ENCODE results near the gene BAAT. TPM values are rescaled to one million over a fixed set of nuclear protein-coding genes. Genes with fewer than 3 reads are reported as not detected.

The BAAT gene
- total and polyA plus RNA-seq, 9 of the 15 experiments (the other 6 are each of a cell fraction or from before 2014, with no cell fraction given): 0.17 to 0.76 (median 0.32) TPM

GRCh38 chr9:101383361-101383760 is 1.4 kb downstream of the BAAT start:
- no peak overlapping the region for H3K9ac ChIP-seq (ENCODE audit: insufficient read depth in 1 of 2, low read depth in 2 of 2, low read length in 2 of 2)
- H4K20me1 ChIP-seq (replicated peaks; ENCODE audit: control insufficient read depth, insufficient read depth, low read length): no peaks in the 10 kb centered on the region
- H3K27me3 ChIP-seq (ENCODE audit: control insufficient read depth in 2 of 2, insufficient read depth in 2 of 2, low read length in 2 of 2): no peaks in the 10 kb centered on the region
- H2AFZ ChIP-seq (ENCODE audit: low read depth, low read length): no peak overlapping the region
- 43% methylated on average over 2 of the region's 2 CpGs for WGBS (ENCODE audit: insufficient coverage, low coverage, missing lambda C conversion rate)
- H3K36me3 ChIP-seq (ENCODE audit: control insufficient read depth, insufficient read depth, low read length): peaks cover 18% of the 10 kb centered on the region
- FAIRE-seq (no peak), ATAC-seq (no peak), DNase-seq (ENCODE audit: extremely low read depth in 1 of 4, low spot score in 3 of 4) (no peak)
- H3K4me2 ChIP-seq (ENCODE audit: insufficient read depth, low read length): no peak overlapping the region
- BruUV-seq (replicated peaks): no TSS peak
- TF ChIP-seq RCOR1 (IDR thresholded peaks at IDR 0.05; ENCODE audit: borderline replicate concordance in 1 of 2, low read depth in 2 of 2, low read length in 2 of 2): no peak
- no peak for TF ChIP-seq STAG1 (CRISPR knock-in tag; IDR thresholded peaks at IDR 0.05; ENCODE audit: borderline replicate concordance)
- TF ChIP-seq PRPF4 (IDR thresholded peaks at IDR 0.05; ENCODE audit: insufficient read depth, low read depth, low read length, poor library complexity, severe bottlenecking): no peak
- no peak for TF ChIP-seq PTTG1 (tag; IDR thresholded peaks at IDR 0.05; ENCODE audit: low read depth)
- TF ChIP-seq TEAD4 (IDR thresholded peaks at IDR 0.05; ENCODE audit: low read length): no peak
- TF ChIP-seq TEAD4 (CRISPR knock-in tag; IDR thresholded peaks at IDR 0.05; ENCODE audit: borderline replicate concordance): no peak
- no peak for TF ChIP-seq POU5F1 (IDR thresholded peaks at IDR 0.05; ENCODE audit: borderline replicate concordance, low read depth, low read length, partially characterized antibody)
- no peak for TF ChIP-seq CC2D1A (IDR thresholded peaks at IDR 0.05)
- TF ChIP-seq IRF1 (CRISPR knock-in tag; IDR thresholded peaks at IDR 0.05; ENCODE audit: borderline replicate concordance): no peak
- intact Hi-C loops (cut with micrococcal nuclease) (no loop called here), in situ Hi-C loops (cut with MboI) (no loop called here)
- ChIA-PET CTCF (ENCODE audit: low intra/inter-chr PET ratio) (no interaction called here), POLR2A (no interaction called here)
- H3K27ac ChIP-seq (ENCODE audit: extremely low read depth, low read depth, low read length): no peak overlapping the region
- H3K4me1 ChIP-seq (replicated peaks in 1 of 2; ENCODE audit: control insufficient read depth in 2 of 2, insufficient read depth in 2 of 2, low read length in 2 of 2): peaks cover 3% of the 10 kb centered on the region in 2 experiments; a peak in 1 of 5 replicates
- H3K4me3 ChIP-seq: no peak overlapping the region
- H3K9me3 ChIP-seq (replicated peaks; ENCODE audit: control insufficient read depth, insufficient read depth, low read depth, low read length): peaks cover 8% of the 10 kb centered on the region
- no peaks in the 10 kb centered on the region for H3K79me2 ChIP-seq (ENCODE audit: control insufficient read depth, insufficient read depth, low read length)
- H3K9me1 ChIP-seq (ENCODE audit: control insufficient read depth, insufficient read depth, low read length): no peaks in the 10 kb centered on the region

Measured in K562 (cell line).